ENCODE measurements around the gene HPS1.
"Not testable (repeated sequence)": the region's sequence is repeated elsewhere in the genome, so short reads cannot be mapped to it uniquely, and the experiment has no call there.

Gene HPS1

GRCh38 chr10:98389398-98389797 lies 57.3 kb downstream of the HPS1 start:
- no peak for DNase-seq (ENCODE audit: low read depth)

DNA sequence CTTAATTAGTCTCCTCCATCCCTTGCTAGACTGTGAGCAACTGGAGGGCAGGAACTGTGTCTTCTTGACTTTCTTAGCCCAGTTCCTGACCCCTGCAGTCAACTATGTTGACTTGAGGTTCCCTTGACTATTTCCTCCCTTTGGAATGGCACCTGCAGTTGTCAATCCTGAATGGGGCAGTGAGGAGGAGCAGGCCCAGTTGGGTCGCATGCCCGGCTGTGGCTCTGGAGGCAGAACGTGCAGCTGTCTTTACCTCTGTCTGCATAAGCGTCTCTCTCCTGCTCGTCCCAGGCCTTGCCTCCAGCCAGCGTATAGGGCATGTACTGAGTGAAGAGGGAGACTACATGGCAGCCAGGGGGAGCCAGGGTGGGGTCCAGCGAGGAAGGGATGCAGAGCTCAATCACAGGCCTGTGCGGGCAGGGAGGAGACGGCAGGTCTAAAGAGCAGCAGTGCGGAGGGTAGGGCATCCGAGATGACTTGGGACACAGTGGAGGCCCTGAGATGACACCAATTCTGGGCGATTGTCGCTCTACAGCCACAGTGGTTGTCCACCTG lies 58.6 kb downstream of the HPS1 start:
- DNase-seq (ENCODE audit: low read depth), result no peak

DNA sequence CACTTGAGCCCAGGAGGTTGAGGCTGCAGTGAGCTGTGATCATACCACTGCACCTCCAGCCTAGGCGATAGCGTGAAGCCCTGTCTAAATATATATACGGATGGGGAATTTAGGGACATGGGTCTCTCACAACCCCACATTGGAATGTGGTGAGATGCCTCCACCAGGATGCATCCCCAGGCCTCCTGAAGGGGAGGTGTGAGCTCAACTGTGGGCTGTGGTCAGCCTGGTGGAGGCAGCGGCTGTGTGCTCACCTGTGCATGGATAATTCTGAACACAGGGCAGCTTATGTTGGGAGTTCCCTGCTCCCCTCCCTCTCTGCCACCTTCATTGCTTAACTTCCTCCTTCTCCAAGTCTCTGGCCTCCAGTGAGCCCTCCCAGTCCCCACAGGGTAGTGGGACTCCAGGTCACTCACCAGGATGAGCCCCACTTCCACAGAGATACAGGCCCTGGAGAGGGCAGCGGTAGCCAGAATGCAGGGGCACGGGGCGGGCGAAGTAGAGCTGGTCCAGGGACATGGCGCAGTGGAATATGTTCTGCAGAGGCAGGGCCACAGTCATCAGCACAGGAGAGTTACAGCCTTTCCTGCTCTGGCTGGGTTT lies 62.1 kb downstream of the HPS1 start:
- DNase-seq (ENCODE audit: low read depth), result no peak

- no peak for DNase-seq (ENCODE audit: low read depth)
Observed at GRCh38 chr10:98383869-98384268, 62.9 kb downstream of the HPS1 start.

GRCh38 chr10:98383134-98383667 lies 63.5 kb downstream of the HPS1 start:
- not testable (repeated sequence) for DNase-seq (ENCODE audit: low read depth)

DNA sequence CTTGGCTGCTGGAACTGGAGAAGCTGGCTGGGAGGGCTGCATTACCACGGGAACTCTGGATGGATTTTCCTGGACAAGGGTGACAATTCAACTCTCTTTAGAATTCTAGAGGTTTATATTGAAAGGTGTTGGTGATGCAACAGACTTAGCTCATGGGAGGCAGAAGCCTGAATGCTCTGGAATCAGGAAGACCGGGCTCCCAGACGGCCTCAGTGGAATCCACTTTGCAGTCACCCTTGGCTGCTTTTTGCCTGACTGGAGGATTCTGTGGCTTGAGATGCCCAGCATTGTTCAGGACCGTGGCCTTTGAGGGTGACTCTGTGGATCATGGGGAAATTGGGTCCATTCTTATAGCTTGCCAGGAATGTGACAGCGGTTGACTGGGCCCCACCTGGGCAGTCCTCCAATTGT lies 64.0 kb downstream of the HPS1 start:
- no peak for DNase-seq (ENCODE audit: low read depth)

DNA sequence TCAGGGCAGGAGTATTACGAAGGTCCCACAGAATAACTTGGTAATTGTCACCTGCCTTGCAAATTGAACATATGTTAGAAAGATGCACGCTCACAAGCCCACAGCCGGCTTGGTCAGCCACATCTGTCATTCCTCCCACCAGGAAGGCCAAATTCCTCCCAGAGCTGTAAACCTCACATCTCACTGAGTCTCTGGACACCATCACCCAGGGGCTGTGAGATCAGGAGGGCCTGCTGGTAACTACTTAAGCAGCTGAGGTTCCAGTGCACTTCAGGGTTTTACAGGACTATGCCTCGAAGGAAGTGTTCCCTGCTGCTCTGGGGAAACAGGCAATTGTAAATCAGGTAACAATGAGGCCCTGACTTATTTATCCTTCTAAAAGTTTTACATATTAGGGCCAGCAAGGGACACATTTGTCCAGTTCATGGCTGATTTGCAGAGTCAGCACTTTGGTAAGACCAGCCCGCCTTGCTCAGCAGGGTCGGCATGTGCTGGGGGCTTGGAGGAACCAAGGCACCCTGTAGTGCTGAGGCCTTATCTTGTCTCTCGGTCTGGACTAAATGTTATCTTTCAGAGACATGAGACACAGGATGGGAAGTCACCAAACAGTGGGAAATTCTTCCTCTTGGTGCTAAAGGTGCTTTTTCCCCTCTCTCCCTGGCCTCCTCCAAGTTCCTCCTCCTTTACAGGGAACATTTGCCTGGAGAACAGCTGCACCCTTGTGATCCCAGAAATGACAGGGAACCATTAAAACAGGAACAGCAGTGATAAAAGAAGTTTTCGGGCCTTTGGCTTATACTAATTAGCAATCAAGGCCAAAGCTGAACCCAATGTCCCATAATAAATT lies 66.0 kb downstream of the HPS1 start:
- DNase-seq (ENCODE audit: low read depth), result no peak

- no peak for DNase-seq (ENCODE audit: low read depth)
Observed at GRCh38 chr10:98378722-98379121, 68.0 kb downstream of the HPS1 start.

DNA sequence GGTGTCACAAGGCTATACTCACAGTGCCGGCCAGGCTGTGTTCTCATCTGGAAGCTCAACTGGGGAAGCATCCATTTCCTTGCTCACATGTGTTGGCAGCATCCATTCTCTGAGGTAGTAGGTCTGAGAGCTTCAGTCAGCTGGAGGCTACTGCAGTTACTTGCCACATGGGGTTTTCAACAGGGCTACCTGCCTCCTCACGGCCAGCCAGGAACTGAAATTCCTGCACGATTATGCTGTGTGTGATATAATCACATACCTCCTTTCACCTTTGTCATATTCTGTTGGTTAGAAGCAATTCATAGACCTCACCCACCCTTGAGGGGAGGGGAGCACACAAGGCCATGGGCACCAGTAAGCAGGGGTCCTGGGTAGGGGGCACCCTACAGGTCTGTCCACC lies 69.2 kb downstream of the HPS1 start:
- DNase-seq (ENCODE audit: low read depth), result no peak

DNA sequence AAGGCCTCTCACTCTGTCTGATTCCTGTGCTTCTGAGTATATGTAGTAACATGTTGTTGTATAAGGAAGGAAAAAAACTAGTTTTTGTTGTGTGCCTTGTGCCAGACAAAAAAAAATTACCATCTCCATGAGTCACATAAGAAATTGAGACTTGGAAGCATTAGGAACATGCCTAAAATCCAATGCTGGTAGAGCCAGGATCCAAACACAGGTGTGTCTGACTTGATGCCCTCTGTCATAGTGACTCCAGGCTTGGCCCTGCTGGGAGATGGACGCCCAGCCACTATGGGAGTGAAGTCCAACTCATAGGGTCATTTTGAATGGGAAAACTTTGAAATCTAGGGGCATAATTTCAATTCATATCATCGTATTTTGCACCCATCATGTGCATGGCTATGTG lies 69.7 kb downstream of the HPS1 start:
- DNase-seq (ENCODE audit: low read depth), result no peak

GRCh38 chr10:98376485-98376884 lies 70.2 kb downstream of the HPS1 start:
- DNase-seq (ENCODE audit: low read depth), result no peak

DNA sequence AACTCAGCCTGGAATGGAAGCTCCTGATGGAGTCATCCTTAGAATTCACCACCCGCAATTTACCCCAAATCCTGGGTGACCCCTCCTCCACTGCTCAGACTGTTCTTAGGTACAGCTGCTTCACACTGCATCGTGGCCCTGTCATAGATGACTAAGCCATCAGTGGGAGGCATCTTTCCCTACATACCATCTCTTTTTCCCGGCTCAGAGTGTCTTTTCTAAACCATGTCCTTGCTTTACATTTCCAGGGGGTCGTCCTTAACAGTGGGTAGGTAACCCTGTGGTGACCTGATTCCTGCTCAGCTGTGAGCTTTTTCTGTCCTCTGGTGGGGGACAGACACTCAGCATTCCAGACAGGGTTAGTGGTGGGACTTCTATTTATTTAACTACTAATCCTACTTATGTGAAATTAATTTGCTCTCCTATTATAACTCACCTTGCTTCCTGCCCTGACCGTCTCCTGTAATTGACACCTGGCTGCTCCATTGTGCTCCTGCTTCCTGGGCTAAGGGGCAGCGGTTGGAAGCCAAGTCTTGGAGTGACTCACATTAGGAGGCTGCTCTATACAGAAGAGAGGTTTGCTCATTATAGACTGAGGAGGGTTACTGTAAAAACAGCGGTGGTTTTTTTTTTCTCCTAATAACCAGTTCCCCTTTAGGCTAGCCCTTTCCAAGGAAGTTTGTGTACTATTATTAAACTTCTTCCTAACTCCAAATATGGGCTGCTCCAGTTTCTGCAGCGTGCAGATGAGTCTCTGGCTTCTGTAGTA lies 72.3 kb downstream of the HPS1 start:
- DNase-seq (ENCODE audit: low read depth), result no peak

DNA sequence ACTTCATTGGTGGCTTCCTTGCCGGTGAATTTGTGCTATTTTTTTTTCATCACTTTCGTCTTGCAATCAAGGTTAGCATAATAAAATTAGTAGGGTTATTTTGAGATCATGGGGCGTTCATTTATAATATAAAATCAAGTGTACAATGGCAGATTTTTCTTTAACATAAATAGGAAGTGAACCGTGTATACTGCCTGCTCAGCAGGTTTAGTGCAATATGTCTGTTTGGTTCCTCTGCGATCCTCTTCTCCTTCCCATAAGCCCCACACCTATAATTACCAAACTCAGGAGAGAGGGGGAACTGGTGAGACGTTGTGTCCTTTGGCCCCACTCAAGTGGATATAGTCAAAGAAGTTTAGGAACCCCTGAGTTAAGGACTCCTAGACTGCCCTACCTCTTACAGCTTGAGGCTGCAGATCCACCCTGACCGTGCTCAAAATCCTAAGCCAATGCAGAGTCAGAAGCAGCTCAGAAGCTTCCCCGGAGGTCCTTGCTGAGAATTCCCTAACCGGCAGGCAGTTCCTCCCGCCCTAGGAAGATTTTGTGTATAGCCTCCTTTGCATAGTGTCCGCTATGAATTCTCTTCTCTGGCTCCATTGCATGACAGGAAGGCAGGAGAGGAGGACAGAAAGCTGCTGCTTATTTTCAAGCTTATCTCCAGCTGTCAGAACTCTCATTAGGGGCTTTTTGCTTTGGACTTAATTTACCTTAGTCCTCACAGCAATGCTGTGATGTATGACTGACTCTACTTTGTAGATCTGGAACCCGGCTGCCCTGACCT lies 73.3 kb downstream of the HPS1 start:
- DNase-seq (ENCODE audit: low read depth), result no peak

DNA sequence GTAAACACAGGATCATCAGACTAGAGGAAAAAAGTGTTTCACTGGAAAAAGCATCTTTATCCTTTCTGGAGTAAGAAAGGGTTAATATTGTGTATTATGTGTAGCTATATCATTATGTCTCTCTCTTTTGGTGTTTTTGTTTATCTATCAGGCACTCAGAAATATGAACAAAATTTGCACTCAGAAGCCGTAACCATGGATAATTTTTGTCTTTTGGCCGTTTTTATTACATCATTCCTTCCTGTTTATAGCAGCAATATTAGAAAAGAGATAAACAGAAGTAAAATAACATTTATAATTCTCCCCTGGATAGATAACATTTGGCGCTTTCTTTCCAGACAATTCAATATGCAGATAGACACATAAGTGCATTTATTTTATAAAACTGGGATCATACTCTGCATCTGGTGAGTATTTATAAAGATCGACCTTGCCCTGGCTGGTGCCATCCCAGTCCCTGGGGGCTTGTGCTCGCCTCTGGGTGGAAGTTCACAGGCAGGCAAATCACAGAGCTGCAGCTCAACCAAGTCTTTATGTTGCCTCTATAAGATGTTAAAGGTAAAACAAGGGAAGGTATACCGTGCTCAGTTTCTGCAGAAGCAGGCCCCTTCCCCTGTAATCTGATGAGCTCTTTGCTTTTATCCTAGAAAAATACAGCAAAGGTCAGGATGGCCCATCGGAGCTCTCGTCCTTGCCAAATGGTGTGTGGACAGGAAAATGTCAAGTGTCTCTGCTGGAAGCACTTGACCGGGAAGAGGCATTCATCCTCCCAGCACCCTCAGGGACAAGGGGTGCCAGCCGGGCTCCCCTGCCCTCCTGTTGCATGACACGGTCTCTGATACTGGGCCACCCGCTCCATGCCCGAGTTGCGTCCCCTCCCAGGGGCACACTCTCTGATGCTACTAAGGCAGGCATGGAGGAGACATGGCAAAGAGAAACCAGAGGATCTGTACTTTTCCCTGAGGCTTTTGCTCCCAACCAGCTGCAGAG lies 75.6 kb downstream of the HPS1 start:
- no peak for DNase-seq (ENCODE audit: low read depth)

- no peak for DNase-seq (ENCODE audit: low read depth)
Observed at GRCh38 chr10:98369801-98370200, 76.9 kb downstream of the HPS1 start.

DNA sequence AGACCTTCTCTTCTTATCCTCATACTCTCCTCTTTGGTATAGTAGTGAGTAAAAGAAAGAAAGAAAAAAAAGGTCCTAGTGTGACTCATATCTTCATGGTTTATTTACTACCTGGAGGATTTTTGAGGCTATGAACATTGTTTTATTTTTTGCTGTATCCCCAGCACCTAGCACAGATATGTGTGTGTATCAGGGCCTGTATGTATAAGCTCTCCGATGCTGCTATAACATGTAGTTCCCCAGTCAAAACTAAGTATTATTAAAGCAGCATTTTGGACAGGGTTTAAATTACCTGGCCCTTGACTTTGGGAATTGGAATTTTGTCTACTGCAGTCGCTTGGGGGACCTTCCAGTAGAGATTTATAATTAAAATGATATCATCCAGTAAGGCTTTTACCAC lies 78.1 kb downstream of the HPS1 start:
- DNase-seq (ENCODE audit: low read depth), result no peak

GRCh38 chr10:98367604-98368451 lies 78.9 kb downstream of the HPS1 start:
- no peak for DNase-seq (ENCODE audit: low read depth)
